Hematopoietic multipotent progenitor cell treated with erythropoietin and hydrocortisone succinate and interleukin-3 and kit ligand, for 4 days (in vitro differentiated cells): Measurements from ENCODE around the gene GLRX2.
"Not testable (repeated sequence)": the region's sequence is repeated elsewhere in the genome, so short reads cannot be mapped to it uniquely, and the experiment has no call there.

Experiments
- DNase-seq: peaks from one replicate; pipeline ENCODE4 v3.0.0-alpha.2; 2015

The GLRX2 gene

GRCh38 chr1:193104907-193105820, at the start of gene GLRX2:
GLRX2 (minus strand) TSS chr1:193105414; CDS start chr1:193105382, 32 bp downstream.
- peak; percentile 94 for DNase-seq

- no peak for DNase-seq
Measured at GRCh38 chr1:193144999-193145398, 39.8 kb upstream of the GLRX2 start.

- no peak for DNase-seq
Measured at GRCh38 chr1:193144361-193144938, 39.2 kb upstream of the GLRX2 start.

- DNase-seq, result peak; percentile 42
Measured at GRCh38 chr1:193143285-193143684, 38.1 kb upstream of the GLRX2 start.

- DNase-seq, result no peak
Measured at GRCh38 chr1:193142409-193142808, 37.2 kb upstream of the GLRX2 start.

GRCh38 chr1:193141804-193142203, 36.6 kb upstream of the GLRX2 start:
- peak; percentile 49 for DNase-seq

- no peak for DNase-seq
Measured at GRCh38 chr1:193140254-193140653, 35.0 kb upstream of the GLRX2 start.

GRCh38 chr1:193131266-193131860, 26.1 kb upstream of the GLRX2 start:
- DNase-seq, result no peak

GRCh38 chr1:193125369-193125768, 20.2 kb upstream of the GLRX2 start:
- DNase-seq, result no peak

GRCh38 chr1:193123751-193124150, 18.5 kb upstream of the GLRX2 start:
- no peak for DNase-seq

- peak; percentile 99 for DNase-seq
Measured at GRCh38 chr1:193121616-193122593, 16.7 kb upstream of the GLRX2 start, which contains the start of gene CDC73. CDC73 (plus strand) TSS chr1:193122031; CDS start chr1:193122201, 170 bp downstream.

GRCh38 chr1:193120604-193121166, 15.5 kb upstream of the GLRX2 start:
- no peak for DNase-seq

GRCh38 chr1:193118803-193119730, 13.9 kb upstream of the GLRX2 start:
- no peak for DNase-seq

- DNase-seq, result no peak
Measured at GRCh38 chr1:193118194-193118593, 13.0 kb upstream of the GLRX2 start.

GRCh38 chr1:193117167-193117566, 12.0 kb upstream of the GLRX2 start:
- not testable (repeated sequence) for DNase-seq

- DNase-seq, result no peak
Measured at GRCh38 chr1:193115629-193116227, 10.5 kb upstream of the GLRX2 start.

GRCh38 chr1:193114485-193115095, 9.4 kb upstream of the GLRX2 start:
- no peak for DNase-seq

GRCh38 chr1:193113992-193114332, 8.7 kb upstream of the GLRX2 start:
- no peak for DNase-seq

- DNase-seq, result no peak
Measured at GRCh38 chr1:193113258-193113991, 8.2 kb upstream of the GLRX2 start.
